Osteocyte (in vitro differentiated cells): ENCODE measurements around the gene DNAJC9. TPM values are rescaled to one million over a fixed set of nuclear protein-coding genes. Genes with fewer than 3 reads are reported as not detected.

Experiments
- DNase-seq: peaks from one replicate; pipeline ENCODE4 v3.0.0; 2021; ENCODE audit warnings: mixed read lengths; ENCODE audit not compliant: unreplicated experiment; ENCODE audit errors: extremely low spot score
- H3K27ac Mint-ChIP-seq: one replicate; pipeline ENCODE4 v1.8.0; 2021; ENCODE audit warnings: mild to moderate bottlenecking, mixed read lengths; ENCODE audit not compliant: unreplicated experiment
- H3K27me3 Mint-ChIP-seq: one replicate; pipeline ENCODE4 v1.8.0; 2021; ENCODE audit warnings: mixed read lengths; ENCODE audit not compliant: unreplicated experiment
- H3K36me3 Mint-ChIP-seq: one replicate; pipeline ENCODE4 v1.8.0; 2021; ENCODE audit warnings: mixed read lengths; ENCODE audit not compliant: unreplicated experiment
- H3K4me1 Mint-ChIP-seq: one replicate; pipeline ENCODE4 v1.8.0; 2021; ENCODE audit warnings: mixed read lengths; ENCODE audit not compliant: unreplicated experiment
- H3K4me3 Mint-ChIP-seq: one replicate; pipeline ENCODE4 v1.8.0; 2021; ENCODE audit warnings: mild to moderate bottlenecking, moderate library complexity, mixed read lengths; ENCODE audit not compliant: unreplicated experiment
- H3K9me3 Mint-ChIP-seq: one replicate; pipeline ENCODE4 v1.8.0; 2021; ENCODE audit warnings: mixed read lengths; ENCODE audit not compliant: unreplicated experiment
- CTCF ChIP-seq: fragments of 200-600 bp; sonication (generic); IDR thresholded peaks from 2 replicates; pipeline ENCODE4 v1.5.0; 2021; ENCODE audit warnings: antibody characterized with exemption, mild to moderate bottlenecking, moderate library complexity
- total RNA-seq: library from RNA; stranded (reverse); gene quantifications from 2 replicates; pipeline ENCODE4 v1.2.1, GENCODE V29; 2021

The DNAJC9 gene
- total RNA-seq, 1 donor from 2014 or later = 19.3 TPM

- no peak for DNase-seq
- H3K4me3 Mint-ChIP-seq = peak overlapping the region; percentile 94
- peaks cover 58% of the 10 kb centered on the region for H3K4me1 Mint-ChIP-seq
- no peaks in the 10 kb centered on the region for H3K9me3 Mint-ChIP-seq
- H3K27ac Mint-ChIP-seq = peak overlapping the region; percentile 87
- peaks cover 33% of the 10 kb centered on the region for H3K36me3 Mint-ChIP-seq
- no peaks in the 10 kb centered on the region for H3K27me3 Mint-ChIP-seq
- no peak for TF ChIP-seq CTCF
Observed at GRCh38 chr10:73248259-73248724, 1.2 kb upstream of the DNAJC9 start.

- no peak for TF ChIP-seq CTCF
- Mint-ChIP-seq H3K4me1 (peaks cover 53% of the 10 kb centered on the region), H3K36me3 (peaks cover 38% of the 10 kb centered on the region), H3K4me3 (peak overlapping the region; percentile 94), H3K27me3 (no peaks in the 10 kb centered on the region), H3K27ac (peak overlapping the region; percentile 87), H3K9me3 (no peaks in the 10 kb centered on the region)
- no peak for DNase-seq
Observed at GRCh38 chr10:73247509-73248258, 629 bp upstream of the DNAJC9 start.

- TF ChIP-seq CTCF = no peak
- H3K9me3 Mint-ChIP-seq = no peaks in the 10 kb centered on the region
- H3K27me3 Mint-ChIP-seq = no peaks in the 10 kb centered on the region
- no peak for DNase-seq
- peak overlapping the region; percentile 93 for H3K27ac Mint-ChIP-seq
- peaks cover 41% of the 10 kb centered on the region for H3K36me3 Mint-ChIP-seq
- H3K4me1 Mint-ChIP-seq = peaks cover 48% of the 10 kb centered on the region
- peak overlapping the region; percentile 94 for H3K4me3 Mint-ChIP-seq
Observed at GRCh38 chr10:73246322-73246645, 771 bp downstream of the DNAJC9 start.

- Mint-ChIP-seq H3K9me3 (no peaks in the 10 kb centered on the region), H3K4me1 (peaks cover 39% of the 10 kb centered on the region), H3K27me3 (no peaks in the 10 kb centered on the region), H3K36me3 (peaks cover 31% of the 10 kb centered on the region), H3K4me3 (peak overlapping the region; percentile 94), H3K27ac (peak overlapping the region; percentile 93)
- DNase-seq = no peak
- no peak for TF ChIP-seq CTCF
Observed at GRCh38 chr10:73244866-73245477, 2.1 kb downstream of the DNAJC9 start.

- TF ChIP-seq CTCF = no peak
- Mint-ChIP-seq H3K27me3 (no peaks in the 10 kb centered on the region), H3K4me3 (no peak overlapping the region), H3K36me3 (peaks cover 23% of the 10 kb centered on the region), H3K9me3 (no peaks in the 10 kb centered on the region), H3K4me1 (peaks cover 10% of the 10 kb centered on the region), H3K27ac (no peak overlapping the region)
- no peak for DNase-seq
Observed at GRCh38 chr10:73239908-73240307, 7.1 kb downstream of the DNAJC9 start.
